GM23338 (cell line): ENCODE results near the gene DPH6. TPM values are rescaled to one million over a fixed set of nuclear protein-coding genes. Genes with fewer than 3 reads are reported as not detected.

ENCODE experiments used
- ATAC-seq: fragments of 200-7000 bp; cut with Tn5 transposase; 3 replicates; pipeline ENCODE4 v1.9.1; 2020
- DNase-seq: peaks from one replicate; pipeline ENCODE4 v3.0.0-alpha.2; 2015; ENCODE audit warnings: low spot score
- H2AFZ ChIP-seq: fragments of 200-600 bp; sonication (generic); 2 replicates; pipeline ENCODE4 v1.8.0; 2016; ENCODE audit warnings: antibody characterized with exemption, mild to moderate bottlenecking, moderate library complexity
- H3F3A ChIP-seq: fragments of 200-600 bp; sonication (generic); replicated peaks from 2 replicates; pipeline ENCODE4 v1.8.0; 2017; ENCODE audit warnings: antibody characterized with exemption, mixed run types, low read depth
- H3K27ac ChIP-seq: fragments of 200-600 bp; sonication (generic); 2 replicates; pipeline ENCODE4 v1.6.1; 2016; ENCODE audit warnings: low read depth
- H3K27me3 ChIP-seq: fragments of 200-600 bp; sonication (generic); 2 replicates; pipeline ENCODE4 v1.8.0; 2016; ENCODE audit warnings: mild to moderate bottlenecking, mixed run types, moderate library complexity; ENCODE audit not compliant: insufficient read depth
- H3K36me3 ChIP-seq: fragments of 200-600 bp; sonication (generic); 2 replicates; pipeline ENCODE4 v1.8.0; 2016; ENCODE audit warnings: mild to moderate bottlenecking; ENCODE audit not compliant: insufficient read depth
- H3K4me1 ChIP-seq: fragments of 200-600 bp; sonication (generic); 2 replicates; pipeline ENCODE4 v1.8.0; 2016; ENCODE audit warnings: mild to moderate bottlenecking, moderate library complexity; ENCODE audit not compliant: insufficient read depth
- H3K4me2 ChIP-seq: fragments of 200-600 bp; sonication (generic); 2 replicates; pipeline ENCODE4 v1.7.1; 2017; ENCODE audit warnings: mixed run types
- H3K4me3 ChIP-seq: fragments of 200-600 bp; sonication (generic); 2 replicates; pipeline ENCODE4 v1.6.1; 2016; ENCODE audit warnings: mixed run types
- H3K79me2 ChIP-seq: fragments of 200-600 bp; sonication (generic); replicated peaks from 2 replicates; pipeline ENCODE4 v1.8.0; 2017; ENCODE audit warnings: mild to moderate bottlenecking; ENCODE audit not compliant: insufficient read depth
- H3K9me2 ChIP-seq: fragments of 200-600 bp; sonication (generic); 2 replicates; pipeline ENCODE4 v1.8.0; 2017; ENCODE audit not compliant: insufficient read depth
- H4K20me1 ChIP-seq: fragments of 200-600 bp; sonication (generic); replicated peaks from 2 replicates; pipeline ENCODE4 v1.8.0; 2017; ENCODE audit warnings: mild to moderate bottlenecking; ENCODE audit not compliant: insufficient read depth
- H3K27ac Mint-ChIP-seq: 2 replicates; pipeline ENCODE4 v1.8.0; 2020; ENCODE audit warnings: inconsistent platforms, mild to moderate bottlenecking, moderate library complexity, mixed read lengths
- H3K27me3 Mint-ChIP-seq: 3 replicates; pipeline ENCODE4 v1.8.0; 2022; ENCODE audit warnings: low read depth, mild to moderate bottlenecking, moderate library complexity, mixed read lengths, inconsistent platforms; ENCODE audit not compliant: insufficient read depth, poor library complexity
- H3K36me3 Mint-ChIP-seq: 3 replicates; pipeline ENCODE4 v1.8.0; 2021; ENCODE audit warnings: low read depth, mild to moderate bottlenecking, inconsistent platforms, moderate library complexity, mixed read lengths
- H3K4me1 Mint-ChIP-seq: 3 replicates; pipeline ENCODE4 v1.8.0; 2020; ENCODE audit warnings: mild to moderate bottlenecking, inconsistent platforms, mixed read lengths
- H3K4me3 Mint-ChIP-seq: 3 replicates; pipeline ENCODE4 v1.8.0; 2021; ENCODE audit warnings: moderate library complexity, mild to moderate bottlenecking, inconsistent platforms, mixed read lengths
- H3K9me3 Mint-ChIP-seq: 3 replicates; pipeline ENCODE4 v1.8.0; 2020; ENCODE audit warnings: moderate library complexity, mild to moderate bottlenecking, inconsistent platforms, mixed read lengths
- CREB1 ChIP-seq: fragments of 250-450 bp; sonication (Bioruptor Pico); IDR thresholded peaks from 2 replicates; pipeline ENCODE4 v1.5.0; 2020; ENCODE audit warnings: low read depth, mild to moderate bottlenecking, moderate library complexity
- ETS1 ChIP-seq: IDR thresholded peaks from 2 replicates; pipeline ENCODE4 v1.6.1; 2016; ENCODE audit warnings: antibody characterized with exemption
- EZH2 ChIP-seq: fragments of 200-600 bp; sonication (generic); IDR thresholded peaks from one replicate; pipeline ENCODE4 v1.8.0; 2017; ENCODE audit warnings: antibody characterized with exemption, mild to moderate bottlenecking, low read depth; ENCODE audit not compliant: unreplicated experiment
- EZH2phosphoT487 ChIP-seq: fragments of 200-600 bp; sonication (generic); IDR thresholded peaks from one replicate; pipeline ENCODE4 v1.8.1; 2018; ENCODE audit warnings: antibody characterized with exemption; ENCODE audit not compliant: unreplicated experiment
- JUNB ChIP-seq: IDR thresholded peaks from one replicate; pipeline ENCODE4 v1.6.1; 2016; ENCODE audit warnings: antibody characterized with exemption; ENCODE audit not compliant: unreplicated experiment
- NANOG ChIP-seq: IDR thresholded peaks from 2 replicates; pipeline ENCODE4 v1.6.1; 2016; ENCODE audit warnings: antibody characterized with exemption, borderline replicate concordance
- POLR2AphosphoS5 ChIP-seq: IDR thresholded peaks from 2 replicates; pipeline ENCODE4 v1.6.1; 2016; ENCODE audit warnings: antibody characterized with exemption, low read depth
- REST ChIP-seq: IDR thresholded peaks from one replicate; pipeline ENCODE4 v1.6.1; 2018; ENCODE audit warnings: antibody characterized with exemption; ENCODE audit not compliant: unreplicated experiment
- STAT1 ChIP-seq: IDR thresholded peaks from one replicate; pipeline ENCODE4 v1.6.1; 2016; ENCODE audit warnings: antibody characterized with exemption; ENCODE audit not compliant: unreplicated experiment
- ZNF114 ChIP-seq: fragments of 250-450 bp; sonication (Bioruptor Pico); IDR thresholded peaks from 2 replicates; pipeline ENCODE4 v1.5.0; 2020; ENCODE audit warnings: mild to moderate bottlenecking, moderate library complexity
- ZNF462 ChIP-seq: fragments of 250-450 bp; sonication (Bioruptor Pico); IDR thresholded peaks from 2 replicates; pipeline ENCODE4 v1.5.0; 2020; ENCODE audit warnings: mild to moderate bottlenecking, moderate library complexity
- polyA plus RNA-seq: library from polyadenylated mRNA; unstranded; fragments of >200 nt; fragmentation: Nextera tagmentation; extraction: Ambion mirVana; gene quantifications from 2 replicates; pipeline ENCODE4 v1.2.1, GENCODE V29; 2016
- total RNA-seq: library from RNA; depleted of rRNA; stranded (reverse); fragments of >200 nt; shearing (Covaris generic); gene quantifications from 2 replicates; pipeline ENCODE4 v1.2.3, GENCODE V29; 2014

DPH6 gene
- total and polyA plus RNA-seq, 2 experiments from 2014 or later = 37.9 to 46.9 TPM

GRCh38 chr15:35427091-35427490 is 118.9 kb downstream of the DPH6 start:
- no peaks in the 10 kb centered on the region for H3K27me3 Mint-ChIP-seq

GRCh38 chr15:35410775-35411174 is 135.2 kb downstream of the DPH6 start:
- Histone ChIP-seq H3K4me3 (no peak overlapping the region), H3K79me2 (no peaks in the 10 kb centered on the region), H3F3A (no peaks in the 10 kb centered on the region), H3K27me3 (no peaks in the 10 kb centered on the region), H3K9me2 (no peaks in the 10 kb centered on the region), H3K27ac (no peak overlapping the region), H3K4me2 (no peak overlapping the region), H4K20me1 (no peaks in the 10 kb centered on the region), H2AFZ (no peak overlapping the region), H3K36me3 (no peaks in the 10 kb centered on the region), H3K4me1 (no peaks in the 10 kb centered on the region)
- Mint-ChIP-seq H3K36me3 (no peaks in the 10 kb centered on the region), H3K4me1 (no peaks in the 10 kb centered on the region), H3K9me3 (no peaks in the 10 kb centered on the region), H3K4me3 (no peak overlapping the region), H3K27me3 (peaks cover 1% of the 10 kb centered on the region), H3K27ac (no peak overlapping the region)
- no peak for ATAC-seq
- DNase-seq = no peak
- TF ChIP-seq ZNF114 = no peak
- TF ChIP-seq REST = no peak
- TF ChIP-seq STAT1 = no peak
- TF ChIP-seq NANOG = no peak
- TF ChIP-seq POLR2AphosphoS5 = no peak
- TF ChIP-seq ZNF462 = no peak
- no peak for TF ChIP-seq EZH2
- no peak for TF ChIP-seq CREB1 (CRISPR knock-in tag)
- no peak for TF ChIP-seq JUNB

More at GRCh38 chr15:35427091-35427490, 118.9 kb downstream of the DPH6 start:
- H3K27ac ChIP-seq = no peak overlapping the region
- Mint-ChIP-seq H3K4me3 (no peak overlapping the region), H3K27ac (peak overlapping the region; percentile 22; the same call in 1 of the 2 replicates), H3K4me1 (peaks cover 6% of the 10 kb centered on the region; the same call in 2 of the 3 replicates), H3K9me3 (no peaks in the 10 kb centered on the region), H3K36me3 (no peaks in the 10 kb centered on the region)
- no peaks in the 10 kb centered on the region for H4K20me1 ChIP-seq
- ATAC-seq (no peak), DNase-seq (no peak)
- no peaks in the 10 kb centered on the region for H3K4me1 ChIP-seq
- H3K4me2 ChIP-seq = no peak overlapping the region
- no peaks in the 10 kb centered on the region for H3K27me3 ChIP-seq
- H3K79me2 ChIP-seq = no peaks in the 10 kb centered on the region
- H3K4me3 ChIP-seq = no peak overlapping the region
- no peak overlapping the region for H2AFZ ChIP-seq
- H3K9me2 ChIP-seq = no peaks in the 10 kb centered on the region
- TF ChIP-seq NANOG (no peak), JUNB (no peak), EZH2phosphoT487 (no peak), POLR2AphosphoS5 (no peak), ETS1 (no peak)
- H3K36me3 ChIP-seq = no peaks in the 10 kb centered on the region
- H3F3A ChIP-seq = no peaks in the 10 kb centered on the region
